IPS-20b (cell line): ENCODE results near the gene MC3R.

Source experiments
- H3K27ac ChIP-seq: one replicate; pipeline ENCODE4 v1.5.1; 2013; ENCODE audit warnings: low read length
- H3K27me3 ChIP-seq: 2 replicates; pipeline ENCODE4 v1.6.1; 2013; ENCODE audit warnings: mild to moderate bottlenecking, low read length, inconsistent platforms; ENCODE audit not compliant: insufficient read depth
- H3K36me3 ChIP-seq: 2 replicates; pipeline ENCODE4 v1.6.1; 2013; ENCODE audit warnings: low read depth, mild to moderate bottlenecking, inconsistent platforms, low read length, moderate library complexity; ENCODE audit not compliant: insufficient read depth
- H3K4me1 ChIP-seq: 2 replicates; pipeline ENCODE4 v1.6.1; 2013; ENCODE audit warnings: mild to moderate bottlenecking, control low read depth, inconsistent platforms, low read length, moderate library complexity; ENCODE audit not compliant: insufficient read depth
- H3K4me3 ChIP-seq: 2 replicates; pipeline ENCODE4 v1.5.1; 2013; ENCODE audit warnings: mild to moderate bottlenecking, low read length, inconsistent platforms
- H3K9ac ChIP-seq: 2 replicates; pipeline ENCODE4 v1.6.1; 2013; ENCODE audit warnings: low read depth, mild to moderate bottlenecking, inconsistent platforms, low read length, moderate library complexity
- H3K9me3 ChIP-seq: 2 replicates; pipeline ENCODE4 v1.6.1; 2013; ENCODE audit warnings: mild to moderate bottlenecking, low read depth, low read length, inconsistent platforms; ENCODE audit not compliant: insufficient read depth

Gene MC3R

GRCh38 chr20:56247954-56248782 lies at the start of gene MC3R:
MC3R (plus strand) TSS chr20:56248732; CDS start chr20:56248844, 112 bp downstream.
- Histone ChIP-seq H3K36me3 (no peaks in the 10 kb centered on the region), H3K4me3 (no peak within 1 kb of the TSS), H3K9me3 (no peaks in the 10 kb centered on the region), H3K4me1 (no peaks in the 10 kb centered on the region), H3K27me3 (peaks cover 16% of the 10 kb centered on the region), H3K27ac (no peak within 1 kb of the TSS), H3K9ac (no peak within 1 kb of the TSS)

DNA sequence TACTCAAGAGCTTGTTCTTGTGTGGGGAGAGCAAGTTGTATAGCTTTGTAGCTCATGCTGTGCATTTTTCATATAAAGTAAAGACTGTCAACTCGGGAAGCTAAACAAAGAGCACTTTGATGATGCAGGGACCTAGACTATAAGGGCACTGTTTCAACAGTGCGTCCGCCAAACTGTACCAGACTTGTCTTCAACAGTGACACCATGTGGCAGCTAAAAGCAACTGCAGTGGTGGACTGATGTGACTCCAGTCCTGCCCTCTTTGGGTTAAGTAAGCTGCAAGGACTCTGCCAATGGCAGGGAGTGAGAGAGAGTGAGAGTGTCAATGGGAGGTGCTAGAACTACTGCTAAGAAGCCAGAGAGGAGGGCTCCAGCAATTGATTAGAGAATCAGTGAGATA lies 48.1 kb upstream of the MC3R start:
- no peak overlapping the region for H3K27ac ChIP-seq
- H3K36me3 ChIP-seq = no peaks in the 10 kb centered on the region
- no peak overlapping the region for H3K9ac ChIP-seq
- H3K4me1 ChIP-seq = no peaks in the 10 kb centered on the region
- peaks cover 32% of the 10 kb centered on the region for H3K9me3 ChIP-seq
- no peaks in the 10 kb centered on the region for H3K27me3 ChIP-seq
- no peak overlapping the region for H3K4me3 ChIP-seq

GRCh38 chr20:56202493-56203077 lies 45.9 kb upstream of the MC3R start:
- Histone ChIP-seq H3K27ac (no peak overlapping the region), H3K4me1 (no peaks in the 10 kb centered on the region), H3K36me3 (no peaks in the 10 kb centered on the region), H3K9ac (no peak overlapping the region), H3K4me3 (no peak overlapping the region), H3K27me3 (no peaks in the 10 kb centered on the region), H3K9me3 (peaks cover 29% of the 10 kb centered on the region)

GRCh38 chr20:56204206-56204605 lies 44.3 kb upstream of the MC3R start:
- Histone ChIP-seq H3K36me3 (no peaks in the 10 kb centered on the region), H3K9me3 (peaks cover 21% of the 10 kb centered on the region), H3K27ac (no peak overlapping the region), H3K9ac (no peak overlapping the region), H3K27me3 (no peaks in the 10 kb centered on the region), H3K4me1 (no peaks in the 10 kb centered on the region), H3K4me3 (no peak overlapping the region)

- no peaks in the 10 kb centered on the region for H3K27me3 ChIP-seq
- H3K9ac ChIP-seq = no peak overlapping the region
- no peaks in the 10 kb centered on the region for H3K36me3 ChIP-seq
- H3K4me1 ChIP-seq = no peaks in the 10 kb centered on the region
- peaks cover 15% of the 10 kb centered on the region for H3K9me3 ChIP-seq
- no peak overlapping the region for H3K27ac ChIP-seq
- no peak overlapping the region for H3K4me3 ChIP-seq
Measured at GRCh38 chr20:56205346-56205745, 43.2 kb upstream of the MC3R start.

GRCh38 chr20:56207656-56208055 lies 40.9 kb upstream of the MC3R start:
- Histone ChIP-seq H3K9ac (no peak overlapping the region), H3K27ac (no peak overlapping the region), H3K4me1 (no peaks in the 10 kb centered on the region), H3K9me3 (peaks cover 6% of the 10 kb centered on the region), H3K36me3 (no peaks in the 10 kb centered on the region), H3K4me3 (no peak overlapping the region), H3K27me3 (no peaks in the 10 kb centered on the region)

GRCh38 chr20:56208121-56208520 lies 40.4 kb upstream of the MC3R start:
- Histone ChIP-seq H3K36me3 (no peaks in the 10 kb centered on the region), H3K4me1 (no peaks in the 10 kb centered on the region), H3K27ac (no peak overlapping the region), H3K9ac (no peak overlapping the region), H3K9me3 (peaks cover 6% of the 10 kb centered on the region), H3K4me3 (no peak overlapping the region), H3K27me3 (no peaks in the 10 kb centered on the region)

DNA sequence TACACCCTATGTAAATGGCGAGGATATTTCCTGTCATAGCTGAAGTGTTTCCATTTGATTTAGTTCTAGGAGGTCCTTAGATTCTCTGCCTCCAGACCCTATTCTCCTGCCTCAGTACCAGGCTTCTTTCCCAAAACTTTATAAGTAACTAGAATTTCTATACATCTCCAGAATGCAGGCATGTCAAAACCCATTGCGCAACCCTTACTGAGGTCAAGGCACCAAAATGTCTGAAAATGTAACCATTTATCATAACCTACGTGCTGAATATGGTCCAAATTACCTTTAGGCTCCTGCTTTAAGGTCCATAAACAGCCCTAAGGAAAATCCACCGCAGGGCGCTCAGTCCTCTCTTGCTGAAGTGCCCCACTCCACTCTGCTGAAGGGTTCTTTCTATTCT lies 37.5 kb upstream of the MC3R start:
- H3K4me1 ChIP-seq = no peaks in the 10 kb centered on the region
- H3K9me3 ChIP-seq = peaks cover 6% of the 10 kb centered on the region
- H3K4me3 ChIP-seq = no peak overlapping the region

DNA sequence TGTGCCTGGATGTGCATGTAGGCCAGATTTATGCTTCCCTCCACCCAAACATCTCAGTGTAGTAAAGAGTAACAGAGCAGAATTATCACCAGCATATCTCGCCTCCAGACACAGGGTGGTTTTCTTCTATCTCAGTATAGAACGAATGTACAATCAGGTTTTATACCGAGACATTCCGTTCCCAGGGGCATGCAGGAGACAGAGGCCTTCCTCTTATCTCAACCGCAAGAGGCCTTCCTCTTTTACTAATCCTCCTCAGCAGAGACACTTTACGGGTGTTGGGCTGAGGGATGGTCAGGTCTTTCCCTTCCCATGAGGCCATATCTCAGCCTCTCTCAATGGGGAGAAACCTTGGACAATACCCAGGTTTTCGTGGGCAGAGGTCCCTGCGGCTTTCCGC lies 36.4 kb upstream of the MC3R start:
- H3K27me3 ChIP-seq = no peaks in the 10 kb centered on the region
- H3K4me3 ChIP-seq = no peak overlapping the region
- no peaks in the 10 kb centered on the region for H3K36me3 ChIP-seq
- peaks cover 6% of the 10 kb centered on the region for H3K9me3 ChIP-seq
- no peak overlapping the region for H3K27ac ChIP-seq
- H3K9ac ChIP-seq = no peak overlapping the region
- no peaks in the 10 kb centered on the region for H3K4me1 ChIP-seq

More for the DNA sequence above, 37.5 kb upstream of the MC3R start:
- Histone ChIP-seq H3K27me3 (no peaks in the 10 kb centered on the region), H3K36me3 (no peaks in the 10 kb centered on the region), H3K9ac (no peak overlapping the region), H3K27ac (no peak overlapping the region)

DNA sequence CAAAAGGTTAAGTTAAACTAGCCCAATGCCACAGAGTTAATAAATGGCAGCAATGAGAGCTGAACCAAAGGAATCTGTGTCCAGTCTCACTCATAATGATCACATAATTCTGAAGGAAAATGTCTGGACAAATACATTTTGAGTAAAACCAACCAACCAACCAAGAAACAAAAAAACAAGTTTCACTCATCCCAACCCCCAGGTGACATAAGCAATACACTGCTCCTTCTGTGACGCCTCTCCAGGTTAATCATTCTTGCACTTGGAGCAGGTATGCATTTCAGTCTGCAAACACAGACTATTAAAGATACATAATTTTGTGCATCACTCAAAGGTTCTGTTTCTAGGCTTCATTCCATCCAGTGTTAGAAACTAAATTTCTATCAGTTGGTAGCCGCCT lies 35.2 kb upstream of the MC3R start:
- Histone ChIP-seq H3K36me3 (no peaks in the 10 kb centered on the region), H3K4me3 (no peak overlapping the region), H3K9me3 (peaks cover 6% of the 10 kb centered on the region), H3K4me1 (peaks cover 5% of the 10 kb centered on the region; the same call in 1 of the 2 replicates), H3K27ac (no peak overlapping the region), H3K9ac (no peak overlapping the region), H3K27me3 (no peaks in the 10 kb centered on the region)

- Histone ChIP-seq H3K36me3 (no peaks in the 10 kb centered on the region), H3K9me3 (peaks cover 19% of the 10 kb centered on the region), H3K9ac (no peak overlapping the region), H3K4me3 (no peak overlapping the region), H3K27ac (no peak overlapping the region), H3K27me3 (no peaks in the 10 kb centered on the region), H3K4me1 (peaks cover 5% of the 10 kb centered on the region; the same call in 1 of the 2 replicates)
Measured at GRCh38 chr20:56215115-56215514, 33.4 kb upstream of the MC3R start.

- Histone ChIP-seq H3K4me1 (peaks cover 5% of the 10 kb centered on the region; the same call in 1 of the 2 replicates), H3K9ac (no peak overlapping the region), H3K27ac (no peak overlapping the region), H3K27me3 (no peaks in the 10 kb centered on the region), H3K36me3 (no peaks in the 10 kb centered on the region), H3K4me3 (no peak overlapping the region), H3K9me3 (peaks cover 30% of the 10 kb centered on the region)
Measured at GRCh38 chr20:56217829-56218228, 30.7 kb upstream of the MC3R start.
